ENCODE data around the gene ZNF583.

Gene ZNF583

DNA sequence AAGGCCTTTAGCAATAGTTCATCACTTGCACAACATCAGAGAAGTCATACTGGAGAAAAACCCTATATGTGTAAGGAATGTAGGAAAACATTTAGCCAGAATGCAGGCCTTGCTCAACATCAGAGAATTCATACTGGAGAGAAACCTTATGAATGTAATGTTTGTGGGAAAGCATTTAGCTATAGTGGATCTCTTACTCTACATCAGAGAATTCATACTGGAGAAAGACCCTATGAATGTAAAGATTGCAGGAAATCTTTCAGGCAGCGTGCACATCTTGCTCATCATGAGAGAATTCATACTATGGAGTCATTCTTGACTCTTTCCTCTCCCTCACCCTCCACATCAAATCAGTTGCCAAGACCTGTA is 19.8 kb downstream of the ZNF583 start:
- Mint-ChIP-seq H3K27me3 (ENCODE audit: low read depth) (no peaks in the 10 kb centered on the region), H3K4me1 (no peaks in the 10 kb centered on the region), H3K4me3 (no peak overlapping the region), H3K9me3 (peaks cover 89% of the 10 kb centered on the region), H3K27ac (no peak overlapping the region), H3K36me3 (ENCODE audit: low read depth) (peaks cover 86% of the 10 kb centered on the region)
- TF ChIP-seq, protein P1, sequence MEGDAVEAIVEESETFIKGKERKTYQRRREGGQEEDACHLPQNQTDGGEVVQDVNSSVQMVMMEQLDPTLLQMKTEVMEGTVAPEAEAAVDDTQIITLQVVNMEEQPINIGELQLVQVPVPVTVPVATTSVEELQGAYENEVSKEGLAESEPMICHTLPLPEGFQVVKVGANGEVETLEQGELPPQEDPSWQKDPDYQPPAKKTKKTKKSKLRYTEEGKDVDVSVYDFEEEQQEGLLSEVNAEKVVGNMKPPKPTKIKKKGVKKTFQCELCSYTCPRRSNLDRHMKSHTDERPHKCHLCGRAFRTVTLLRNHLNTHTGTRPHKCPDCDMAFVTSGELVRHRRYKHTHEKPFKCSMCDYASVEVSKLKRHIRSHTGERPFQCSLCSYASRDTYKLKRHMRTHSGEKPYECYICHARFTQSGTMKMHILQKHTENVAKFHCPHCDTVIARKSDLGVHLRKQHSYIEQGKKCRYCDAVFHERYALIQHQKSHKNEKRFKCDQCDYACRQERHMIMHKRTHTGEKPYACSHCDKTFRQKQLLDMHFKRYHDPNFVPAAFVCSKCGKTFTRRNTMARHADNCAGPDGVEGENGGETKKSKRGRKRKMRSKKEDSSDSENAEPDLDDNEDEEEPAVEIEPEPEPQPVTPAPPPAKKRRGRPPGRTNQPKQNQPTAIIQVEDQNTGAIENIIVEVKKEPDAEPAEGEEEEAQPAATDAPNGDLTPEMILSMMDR (IDR thresholded peaks at IDR 0.05; ENCODE audit: unreplicated experiment in 3 of 3), result no peak

DNA sequence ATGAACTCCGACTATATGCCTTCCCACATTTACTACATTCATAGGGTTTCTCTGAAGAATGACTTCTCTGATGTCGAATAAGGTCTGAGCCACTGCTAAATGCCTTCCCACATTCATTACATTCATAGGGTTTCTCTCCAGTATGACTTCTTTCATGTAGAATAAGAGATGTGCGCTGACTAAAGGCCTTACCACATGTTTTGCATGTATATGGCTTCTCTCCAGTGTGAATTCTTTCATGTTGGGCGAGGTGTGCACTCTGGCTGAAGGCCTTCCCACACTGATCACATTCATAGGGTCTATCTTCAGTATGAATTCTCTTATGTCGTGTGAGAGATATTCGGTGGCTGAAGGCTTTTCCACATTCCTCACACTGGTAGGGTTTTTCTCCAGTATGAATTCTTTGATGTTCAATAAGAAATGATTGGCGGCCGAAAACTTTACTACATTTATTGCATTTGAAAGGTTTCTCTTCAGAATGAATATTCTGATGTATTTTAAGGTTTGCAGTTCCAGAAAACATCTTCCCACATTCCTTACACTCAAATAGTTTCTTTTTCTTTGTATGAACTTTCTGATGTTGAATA is 37.2 kb downstream of the ZNF583 start:
- no peak overlapping the region for H3K27ac Mint-ChIP-seq
- no peaks in the 10 kb centered on the region for H3K27me3 Mint-ChIP-seq (ENCODE audit: low read depth)
- H3K4me3 Mint-ChIP-seq, result no peak overlapping the region
- no peaks in the 10 kb centered on the region for H3K36me3 Mint-ChIP-seq (ENCODE audit: low read depth)
- peaks cover 56% of the 10 kb centered on the region for H3K9me3 Mint-ChIP-seq
- no peaks in the 10 kb centered on the region for H3K4me1 Mint-ChIP-seq
- TF ChIP-seq, protein P1 (IDR thresholded peaks at IDR 0.05; ENCODE audit: unreplicated experiment in 3 of 3), result no peak

DNA sequence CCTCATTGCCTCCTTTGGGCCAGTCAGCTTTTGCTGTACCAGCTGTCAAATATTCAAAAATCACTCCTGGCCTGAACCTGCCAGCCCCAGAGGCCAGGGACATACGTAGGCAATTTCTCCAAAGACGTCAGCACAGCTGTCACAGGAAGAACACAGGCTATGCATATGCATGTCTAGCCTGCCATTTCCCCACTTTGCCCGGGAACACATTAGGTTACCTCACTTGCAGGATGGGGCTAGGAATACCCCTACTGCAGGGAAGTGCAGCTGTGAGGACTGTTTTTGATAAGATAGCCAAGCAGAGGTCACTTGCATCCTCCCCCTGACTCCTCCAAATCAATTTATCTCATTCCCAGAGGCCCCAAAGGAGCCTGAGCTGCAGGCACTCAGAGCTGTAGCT is 70.2 kb downstream of the ZNF583 start:
- Mint-ChIP-seq H3K27ac (no peak overlapping the region), H3K4me1 (no peaks in the 10 kb centered on the region), H3K36me3 (ENCODE audit: low read depth) (peaks cover 10% of the 10 kb centered on the region), H3K9me3 (peaks cover 71% of the 10 kb centered on the region), H3K4me3 (no peak overlapping the region), H3K27me3 (ENCODE audit: low read depth) (no peaks in the 10 kb centered on the region)
- TF ChIP-seq, protein P1 (IDR thresholded peaks at IDR 0.05; ENCODE audit: unreplicated experiment in 3 of 3), result no peak

DNA sequence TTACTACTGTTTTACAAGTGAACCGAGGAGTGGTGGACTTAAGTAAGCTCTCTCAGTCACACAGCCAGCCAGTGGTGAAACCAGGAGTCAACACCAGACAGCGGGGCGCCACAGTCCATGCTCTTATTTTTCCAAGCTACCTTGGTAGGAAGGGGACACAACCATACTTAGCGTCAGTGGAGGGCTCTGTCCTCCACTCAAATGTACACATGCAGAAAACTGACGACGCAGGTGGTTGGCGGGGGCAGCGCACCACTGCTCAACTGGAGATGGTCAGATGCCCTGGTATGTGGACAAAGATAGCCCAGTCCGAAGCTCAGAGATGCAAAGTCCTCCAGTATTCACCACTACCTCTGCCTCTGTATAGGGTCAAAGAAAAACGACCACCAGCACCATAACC is 72.0 kb downstream of the ZNF583 start:
- H3K4me3 Mint-ChIP-seq, result no peak overlapping the region
- TF ChIP-seq, protein P1 (IDR thresholded peaks at IDR 0.05; ENCODE audit: unreplicated experiment in 3 of 3), result no peak
- H3K27ac Mint-ChIP-seq, result no peak overlapping the region
- no peaks in the 10 kb centered on the region for H3K4me1 Mint-ChIP-seq
- H3K36me3 Mint-ChIP-seq (ENCODE audit: low read depth), result peaks cover 10% of the 10 kb centered on the region
- no peaks in the 10 kb centered on the region for H3K27me3 Mint-ChIP-seq (ENCODE audit: low read depth)
- peaks cover 72% of the 10 kb centered on the region for H3K9me3 Mint-ChIP-seq
